ENCODE results near the gene CFHR4.

Gene CFHR4

GRCh38 chr1:196896355-196896754 is 8.5 kb downstream of the CFHR4 start:
- H3K27ac ChIP-seq (ENCODE audit: extremely low read depth, low read depth, low read length): no peak overlapping the region
- H3K4me1 ChIP-seq (ENCODE audit: control insufficient read depth, insufficient read depth, low read length): no peaks in the 10 kb centered on the region
- ChIA-PET CTCF (interaction anchor here (0.7 kb wide), 1 partner anchor 24 kb away, joined by 3 read pairs; no protein-coding TSS in a partner anchor), POLR2A (no interaction called here)
- H3K36me3 ChIP-seq (ENCODE audit: control insufficient read depth in 2 of 2, insufficient read depth in 1 of 2, low read length in 2 of 2): no peaks in the 10 kb centered on the region
- H3K9me3 ChIP-seq (ENCODE audit: control insufficient read depth, insufficient read depth, low read depth, low read length): no peaks in the 10 kb centered on the region
- TF ChIP-seq INSM2 (tag by site-specific recombination; IDR thresholded peaks at IDR 0.05): no peak
- TF ChIP-seq ZNF449 (tag by site-specific recombination; IDR thresholded peaks at IDR 0.05): no peak
- TF ChIP-seq ZNF335 (tag by site-specific recombination; conservative IDR thresholded peaks at IDR 0.05): no peak
- no peak for TF ChIP-seq ZNF558 (tag by site-specific recombination; IDR thresholded peaks at IDR 0.05)
- TF ChIP-seq ZNF19 (tag by site-specific recombination; IDR thresholded peaks at IDR 0.05; ENCODE audit: low read depth): no peak
- no peak for TF ChIP-seq ZNF10 (tag by site-specific recombination; IDR thresholded peaks at IDR 0.05)
- TF ChIP-seq ZNF140 (tag by site-specific recombination; IDR thresholded peaks at IDR 0.05): no peak
- no peak for TF ChIP-seq ZNF555 (tag by site-specific recombination; conservative IDR thresholded peaks at IDR 0.05)
- TF ChIP-seq KLF17 (tag by site-specific recombination; IDR thresholded peaks at IDR 0.05): no peak
- TF ChIP-seq ZNF626 (tag by site-specific recombination; IDR thresholded peaks at IDR 0.05): no peak
- TF ChIP-seq REST (tag by site-specific recombination; IDR thresholded peaks at IDR 0.05): no peak
- TF ChIP-seq ZSCAN30 (tag by site-specific recombination; IDR thresholded peaks at IDR 0.05): no peak
- TF ChIP-seq ZNF324 (tag by site-specific recombination; IDR thresholded peaks at IDR 0.05): no peak
- TF ChIP-seq ZNF561 (tag by site-specific recombination; IDR thresholded peaks at IDR 0.05; ENCODE audit: borderline replicate concordance): no peak
- TF ChIP-seq REPIN1 (tag by site-specific recombination; IDR thresholded peaks at IDR 0.05; ENCODE audit: low read depth): no peak
- TF ChIP-seq SCRT1 (tag by site-specific recombination; IDR thresholded peaks at IDR 0.05; ENCODE audit: borderline replicate concordance): no peak
- H3K4me3 ChIP-seq (ENCODE audit: low read depth, low read length): no peak overlapping the region

GRCh38 chr1:196897158-196897828 is 9.4 kb downstream of the CFHR4 start:
- H3K9me3 ChIP-seq (ENCODE audit: control insufficient read depth, insufficient read depth, low read depth, low read length): no peaks in the 10 kb centered on the region
- POLR2A ChIA-PET: no interaction called here
- no peaks in the 10 kb centered on the region for H3K4me1 ChIP-seq (ENCODE audit: control insufficient read depth, insufficient read depth, low read length)
- CTCF ChIA-PET: no interaction called here
- H3K36me3 ChIP-seq (ENCODE audit: control insufficient read depth in 2 of 2, insufficient read depth in 1 of 2, low read length in 2 of 2): no peaks in the 10 kb centered on the region
- no peak overlapping the region for H3K4me3 ChIP-seq (ENCODE audit: low read depth, low read length)
- no peak overlapping the region for H3K27ac ChIP-seq (ENCODE audit: extremely low read depth, low read depth, low read length)
- no peak for TF ChIP-seq INSM2 (tag by site-specific recombination; IDR thresholded peaks at IDR 0.05)
- TF ChIP-seq ZNF169 (tag by site-specific recombination; IDR thresholded peaks at IDR 0.05): no peak
- no peak for TF ChIP-seq ZNF112 (tag by site-specific recombination; IDR thresholded peaks at IDR 0.05)
- TF ChIP-seq PRDM6 (tag by site-specific recombination; IDR thresholded peaks at IDR 0.05): no peak

Data from HEK293 (cell line).